ENCODE data around the gene AP2S1.

DNA sequence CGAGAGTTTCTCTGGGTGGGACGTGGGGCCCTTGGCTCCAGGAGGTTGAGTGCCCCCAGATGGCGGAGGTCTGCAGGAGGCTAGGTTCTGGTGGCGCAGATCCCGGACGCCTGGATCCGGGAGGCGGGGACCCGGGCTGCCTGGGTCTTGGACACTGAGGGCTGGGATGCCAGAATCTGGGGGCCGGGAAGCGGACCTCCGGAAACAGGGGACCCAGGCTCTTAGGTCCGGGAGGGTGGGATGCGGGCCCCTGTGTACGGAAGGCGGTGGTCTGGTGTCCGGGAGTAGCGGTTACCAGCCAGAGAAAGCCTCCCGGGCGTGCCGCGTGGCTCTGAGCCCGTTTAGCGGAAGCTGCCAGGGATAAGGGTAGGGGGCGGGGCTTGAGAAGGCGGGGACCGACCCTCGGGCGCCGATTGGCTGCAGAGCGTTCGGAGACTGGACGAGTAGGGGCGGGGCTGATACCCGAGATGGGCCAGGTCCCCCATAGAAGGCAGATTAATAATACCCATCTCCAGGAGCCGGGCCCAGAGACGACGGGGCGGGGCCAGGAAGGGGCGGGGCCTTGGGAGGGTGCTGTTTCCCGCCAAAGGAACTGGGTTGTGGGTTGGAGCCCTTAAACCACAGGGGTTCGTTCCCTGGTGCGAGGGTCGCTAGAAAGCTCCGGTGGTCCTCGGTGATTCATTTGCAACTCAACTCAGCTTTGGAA, 62.2 kb downstream of the AP2S1 start, which contains the start of gene SLC1A5:
- TF ChIP-seq MYC (IDR thresholded peaks at IDR 0.05; ENCODE audit: low read depth, low read length) (peak; percentile 82), CTCF (IDR thresholded peaks at IDR 0.05; ENCODE audit: extremely low read depth in 1 of 2, insufficient read depth in 1 of 2, low read depth in 1 of 2, low read length in 2 of 2) (no peak), POLR2A (IDR thresholded peaks at IDR 0.05; ENCODE audit: low read depth, low read length) (peak; percentile 100), EZH2 (IDR thresholded peaks at IDR 0.05; ENCODE audit: borderline replicate concordance, low read depth, low read length, severe bottlenecking) (no peak), GATA2 (IDR thresholded peaks at IDR 0.05; ENCODE audit: insufficient read depth, insufficient read length, low read depth, low read length) (no peak)
- TF ChIP-seq, protein P1, sequence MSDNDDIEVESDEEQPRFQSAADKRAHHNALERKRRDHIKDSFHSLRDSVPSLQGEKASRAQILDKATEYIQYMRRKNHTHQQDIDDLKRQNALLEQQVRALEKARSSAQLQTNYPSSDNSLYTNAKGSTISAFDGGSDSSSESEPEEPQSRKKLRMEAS (IDR thresholded peaks at IDR 0.05; ENCODE audit: insufficient read depth, insufficient read length), result peak; percentile 31

All from endothelial cell of umbilical vein (primary cell).